NCI-H774 (cell line): ENCODE data around the gene SREBF1.

ENCODE experiments used
- DNase-seq: peaks from one replicate; lab custom pipeline; 2025; lab: John Stamatoyannopoulos, UW

SREBF1 gene

GRCh38 chr17:17859909-17860765, 23.4 kb upstream of the SREBF1 start:
- DNase-seq: no peak

GRCh38 chr17:17857496-17857895, 20.7 kb upstream of the SREBF1 start:
- no peak for DNase-seq

GRCh38 chr17:17856386-17856785, 19.6 kb upstream of the SREBF1 start:
- no peak for DNase-seq

DNA sequence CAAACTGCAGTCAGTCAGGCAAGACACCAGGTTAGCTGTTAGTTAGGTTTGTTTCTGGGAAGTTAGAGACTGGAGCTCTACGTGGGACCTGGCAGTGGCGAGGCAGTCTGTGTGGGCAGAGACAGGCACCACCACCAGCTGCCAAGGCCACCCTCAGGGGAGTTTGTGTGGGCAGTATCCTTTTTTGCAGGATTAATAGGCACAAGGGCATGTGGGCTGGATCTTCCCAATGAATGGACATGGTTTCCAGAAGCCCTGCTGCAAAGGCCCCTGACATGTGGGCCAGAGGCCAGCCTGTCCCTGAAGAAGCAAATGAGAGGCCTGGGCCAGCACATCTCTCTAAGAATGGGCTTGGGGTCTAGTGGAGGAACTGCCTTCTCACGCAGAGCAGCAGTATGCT, 19.2 kb upstream of the SREBF1 start:
- no peak for DNase-seq

- DNase-seq: no peak
These were observed 17.1 kb upstream of the SREBF1 start for GRCh38 chr17:17853811-17854447.

DNA sequence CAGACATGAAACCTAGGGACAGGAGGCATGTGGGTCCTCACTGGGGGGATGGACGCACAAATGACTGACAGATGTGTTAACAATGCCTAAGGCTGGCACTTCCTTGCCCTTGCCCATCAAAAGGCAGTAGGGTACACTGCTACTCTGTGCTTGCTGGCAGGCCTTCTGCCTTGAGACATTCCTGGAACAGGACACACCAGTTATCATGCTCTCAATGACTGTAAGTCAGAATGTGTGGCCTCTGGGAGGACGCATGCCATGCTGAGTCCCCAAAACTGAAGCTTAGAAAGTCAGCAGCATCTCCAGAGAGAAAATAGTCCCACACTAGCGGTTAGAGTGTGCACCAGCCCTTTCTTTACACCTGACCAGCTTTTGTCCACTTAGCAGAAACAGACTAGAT, 16.1 kb upstream of the SREBF1 start:
- no peak for DNase-seq

DNA sequence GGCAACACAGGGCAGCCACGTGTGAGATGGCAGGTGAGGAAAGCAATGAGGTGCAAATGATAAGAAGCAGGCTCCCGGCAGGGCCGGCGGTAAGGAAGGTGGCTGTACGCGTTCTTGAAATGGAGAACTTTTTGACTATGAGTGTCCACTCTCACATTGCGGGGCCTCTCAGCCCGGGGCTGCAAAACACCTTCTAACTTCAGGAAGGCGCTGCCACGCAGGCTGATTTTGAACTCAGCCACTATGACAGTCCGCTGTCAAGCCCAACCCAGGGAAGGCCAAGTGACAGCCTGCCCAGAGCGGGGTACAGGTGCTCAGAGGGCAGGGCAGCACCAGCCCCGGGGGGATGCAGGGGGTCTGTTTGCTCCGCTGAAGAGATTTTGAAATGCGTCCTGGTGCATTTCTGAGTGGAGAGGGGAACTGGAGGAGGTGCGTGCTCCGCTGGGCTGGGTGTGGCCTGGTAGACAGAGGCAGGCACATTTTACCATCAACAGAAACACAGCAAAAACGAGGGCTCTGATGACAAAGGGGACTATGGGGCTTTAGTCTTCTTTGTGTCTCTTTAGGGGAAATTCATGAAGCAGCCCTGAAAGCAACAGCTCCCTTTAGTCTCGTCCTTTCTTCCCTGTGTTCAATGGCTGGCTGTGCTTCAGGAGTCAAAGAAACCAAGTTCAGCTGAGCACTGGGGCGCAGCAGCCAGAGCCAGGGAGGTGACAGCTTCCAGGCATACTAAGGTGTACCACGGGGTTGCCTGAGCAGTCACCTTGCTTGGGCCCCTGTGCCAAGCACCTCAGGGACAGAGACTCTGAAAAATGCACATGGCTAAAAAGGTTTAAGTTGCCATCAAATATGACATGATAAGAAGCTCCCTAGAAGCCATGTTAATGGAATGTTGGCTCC, 14.6 kb upstream of the SREBF1 start:
- no peak for DNase-seq

GRCh38 chr17:17849845-17850373, 13.1 kb upstream of the SREBF1 start:
- DNase-seq: no peak

DNA sequence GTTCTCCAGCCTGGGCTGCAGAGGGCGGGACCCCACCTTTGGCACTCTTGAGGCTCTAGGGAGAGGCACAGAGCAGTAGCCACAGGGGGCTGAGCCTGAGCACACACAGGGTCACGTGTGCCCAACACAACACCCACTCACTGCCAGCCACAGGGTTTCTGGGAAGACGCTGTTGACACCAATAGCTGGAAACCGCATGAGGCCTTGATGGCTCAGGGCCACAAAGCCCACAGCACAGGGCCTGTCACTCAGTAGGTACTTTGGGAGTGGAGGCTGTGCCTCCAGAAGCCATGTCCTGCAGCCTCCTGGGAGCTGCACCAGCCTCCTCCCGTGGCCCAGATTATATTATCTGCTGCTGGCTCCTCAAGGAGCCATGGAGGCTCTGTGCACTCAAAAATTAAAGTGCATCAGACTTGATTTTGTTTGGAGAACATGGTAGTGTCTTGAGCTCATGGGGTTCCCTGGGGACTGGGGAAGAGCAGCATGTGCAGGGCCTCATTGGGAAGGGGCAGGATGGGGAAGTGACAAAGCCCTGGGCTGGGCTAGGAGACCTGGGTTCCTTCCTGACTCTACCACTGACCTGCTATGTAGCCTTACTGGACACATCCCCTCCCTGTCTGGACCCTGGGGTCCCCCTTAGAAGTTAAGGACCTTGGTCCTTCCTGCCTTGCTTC, 12.5 kb upstream of the SREBF1 start:
- DNase-seq: no peak

GRCh38 chr17:17848311-17849082, 11.7 kb upstream of the SREBF1 start:
- DNase-seq: no peak

- no peak for DNase-seq
These were observed 10.9 kb upstream of the SREBF1 start for GRCh38 chr17:17847726-17848125.

- DNase-seq: no peak
These were observed 10.4 kb upstream of the SREBF1 start for GRCh38 chr17:17847118-17847689.

DNA sequence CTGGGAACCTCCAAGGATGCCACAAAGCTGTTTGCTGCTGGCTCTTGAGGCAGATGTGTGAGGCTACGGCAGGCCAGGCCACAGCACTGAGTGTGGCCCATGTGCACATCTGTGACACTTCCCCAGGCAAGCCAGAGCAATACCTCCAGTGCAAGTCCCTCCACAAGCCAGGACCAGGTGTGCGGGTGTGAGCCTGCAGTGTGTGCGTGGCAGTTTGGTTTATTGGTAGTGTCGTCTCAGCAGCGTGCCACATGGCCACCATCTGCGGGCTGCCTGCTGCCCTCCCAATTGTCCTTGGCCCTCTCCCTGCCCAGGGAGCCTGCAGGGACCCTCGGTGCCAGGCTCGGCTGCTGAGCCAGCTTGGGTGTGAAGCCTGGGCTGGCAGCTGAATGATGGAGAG, 9.9 kb upstream of the SREBF1 start:
- no peak for DNase-seq

- no peak for DNase-seq
These were observed 9.2 kb upstream of the SREBF1 start for GRCh38 chr17:17846003-17846402.

DNA sequence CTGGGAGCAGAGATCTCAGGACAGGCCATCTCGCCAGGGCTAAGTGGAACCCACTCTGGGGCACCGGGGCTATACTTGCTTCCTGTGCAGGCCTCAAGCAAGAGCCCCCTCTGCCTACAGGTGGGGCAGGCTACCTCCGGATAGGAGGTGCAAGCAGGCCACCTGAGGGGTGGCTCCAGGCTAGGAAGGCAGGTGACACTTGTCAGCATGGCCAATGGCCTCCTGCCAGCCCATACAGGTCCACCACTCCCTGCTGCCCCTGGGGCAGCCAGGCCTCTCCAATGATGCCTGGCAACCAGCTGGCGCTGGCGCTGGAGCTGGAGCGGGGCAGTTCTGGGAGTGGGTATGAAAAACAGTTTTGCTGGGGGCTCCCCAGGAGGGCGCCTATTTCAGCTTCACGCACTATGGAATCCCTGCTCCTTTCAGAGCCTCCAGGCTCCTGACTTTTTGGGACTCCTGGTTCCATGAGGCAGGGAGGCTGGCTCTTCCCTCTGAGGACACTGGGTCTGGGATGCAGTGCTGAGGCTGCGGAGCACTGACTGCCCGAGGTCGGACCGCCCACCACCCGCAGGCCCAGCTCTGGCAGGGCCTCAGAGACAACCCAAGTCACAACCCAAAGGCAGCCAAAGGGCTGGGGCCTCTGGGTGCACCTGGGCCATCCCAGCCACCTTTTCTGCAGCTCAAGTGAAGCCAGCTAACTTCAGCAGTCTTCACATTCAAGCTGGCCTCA, 8.4 kb upstream of the SREBF1 start:
- DNase-seq: no peak

- DNase-seq: no peak
These were observed 7.7 kb upstream of the SREBF1 start for GRCh38 chr17:17844500-17844899.

- no peak for DNase-seq
These were observed 7.3 kb upstream of the SREBF1 start for GRCh38 chr17:17844079-17844478.

DNA sequence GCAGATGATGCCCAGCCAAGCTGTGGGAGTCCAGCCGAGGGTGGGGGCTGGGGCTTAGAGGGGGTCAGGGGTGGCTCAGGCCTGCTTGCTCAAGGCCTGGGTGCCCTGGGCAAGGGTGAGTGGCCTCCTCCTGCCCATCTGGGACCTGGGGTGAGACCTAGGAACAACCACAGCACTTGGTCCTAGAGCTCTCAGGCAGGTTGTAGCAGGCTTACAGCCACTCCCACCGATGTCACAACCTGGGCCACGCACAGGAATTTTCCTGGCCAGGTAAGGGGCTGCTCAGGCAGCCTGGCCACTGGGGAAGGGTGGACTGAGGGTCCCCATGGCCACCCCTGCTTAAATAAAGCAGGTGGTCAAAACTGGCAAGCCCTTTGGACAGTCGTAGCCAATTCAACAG, 6.3 kb upstream of the SREBF1 start:
- DNase-seq: no peak

- no peak for DNase-seq
These were observed 5.5 kb upstream of the SREBF1 start for GRCh38 chr17:17842111-17842876.
